ENCODE results near the gene COL13A1.

DNA sequence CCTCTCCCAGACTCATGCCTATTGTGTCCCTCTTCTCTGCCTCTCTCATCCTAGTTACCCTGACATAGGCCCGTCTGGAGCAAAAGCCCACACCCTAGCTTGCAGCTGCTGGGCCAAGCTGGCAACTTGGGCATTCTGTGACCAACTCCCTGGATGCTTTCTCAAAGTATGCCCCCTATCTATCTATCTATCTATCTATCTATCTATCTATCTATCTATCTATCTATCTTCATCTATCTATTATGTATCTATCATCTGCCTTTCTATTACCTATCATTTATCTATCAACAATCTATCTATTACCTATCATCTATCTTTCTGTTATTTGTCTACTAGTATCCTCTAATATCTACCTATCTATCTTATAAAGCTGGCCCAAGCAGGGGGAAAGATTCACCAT, 45.4 kb upstream of the COL13A1 start:
- TF ChIP-seq, protein P1, sequence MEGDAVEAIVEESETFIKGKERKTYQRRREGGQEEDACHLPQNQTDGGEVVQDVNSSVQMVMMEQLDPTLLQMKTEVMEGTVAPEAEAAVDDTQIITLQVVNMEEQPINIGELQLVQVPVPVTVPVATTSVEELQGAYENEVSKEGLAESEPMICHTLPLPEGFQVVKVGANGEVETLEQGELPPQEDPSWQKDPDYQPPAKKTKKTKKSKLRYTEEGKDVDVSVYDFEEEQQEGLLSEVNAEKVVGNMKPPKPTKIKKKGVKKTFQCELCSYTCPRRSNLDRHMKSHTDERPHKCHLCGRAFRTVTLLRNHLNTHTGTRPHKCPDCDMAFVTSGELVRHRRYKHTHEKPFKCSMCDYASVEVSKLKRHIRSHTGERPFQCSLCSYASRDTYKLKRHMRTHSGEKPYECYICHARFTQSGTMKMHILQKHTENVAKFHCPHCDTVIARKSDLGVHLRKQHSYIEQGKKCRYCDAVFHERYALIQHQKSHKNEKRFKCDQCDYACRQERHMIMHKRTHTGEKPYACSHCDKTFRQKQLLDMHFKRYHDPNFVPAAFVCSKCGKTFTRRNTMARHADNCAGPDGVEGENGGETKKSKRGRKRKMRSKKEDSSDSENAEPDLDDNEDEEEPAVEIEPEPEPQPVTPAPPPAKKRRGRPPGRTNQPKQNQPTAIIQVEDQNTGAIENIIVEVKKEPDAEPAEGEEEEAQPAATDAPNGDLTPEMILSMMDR (IDR thresholded peaks at IDR 0.05; ENCODE audit: low read length), result no peak
- no peak for TF ChIP-seq EZH2 (IDR thresholded peaks at IDR 0.05; ENCODE audit: borderline replicate concordance, low read length)
